ENCODE results near the gene NSD2.

NSD2 gene

DNA sequence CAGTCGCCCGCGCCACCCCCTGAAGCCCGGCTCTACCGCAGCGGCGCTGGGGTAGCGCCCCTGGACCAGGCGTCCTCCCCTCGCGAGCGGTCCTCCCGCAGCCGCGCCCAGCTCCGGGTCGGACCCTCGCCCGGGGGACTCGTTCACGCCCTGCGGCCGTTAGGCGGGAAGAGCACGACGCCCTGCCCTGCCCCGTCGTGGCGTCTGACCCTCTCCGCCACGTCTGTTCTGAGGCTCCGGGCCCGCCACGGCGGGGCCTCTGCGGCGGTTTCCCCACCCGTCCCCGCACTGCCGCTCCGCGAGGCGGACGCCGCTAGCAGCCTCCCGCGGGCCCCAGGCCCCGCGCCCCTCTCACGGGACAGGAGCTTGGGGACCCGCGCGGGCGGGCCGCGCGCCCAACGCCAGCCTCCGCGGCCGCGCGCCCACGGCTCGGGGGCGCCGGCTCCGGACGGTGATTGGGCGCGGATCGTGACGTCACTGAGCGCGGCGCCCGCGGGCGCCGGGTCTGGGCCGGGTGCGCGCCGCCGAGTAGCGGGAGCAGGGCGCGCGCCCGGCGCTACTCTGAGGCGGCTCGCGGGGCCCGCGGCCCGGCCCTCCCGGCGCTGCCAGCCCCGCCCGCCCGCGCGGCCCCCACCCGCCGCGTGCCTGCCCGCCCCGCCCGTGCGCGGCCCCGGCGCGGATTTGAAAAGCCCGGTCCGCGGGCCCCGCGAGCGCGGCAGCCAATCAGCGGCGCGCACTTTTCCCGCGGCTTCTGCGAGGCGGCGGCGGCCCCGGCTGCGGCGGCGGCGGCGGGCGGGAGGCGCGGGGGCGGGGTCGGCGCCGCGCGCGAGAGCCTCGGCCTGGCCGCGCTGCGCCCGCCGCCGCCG is at the start of gene NSD2:
TSS of gene NSD2 (plus strand) at position 816 of the 866 bp plus-strand sequence. CDS start 29,262 bp downstream, outside the sequence.
- Histone ChIP-seq H3K36me3 (ENCODE audit: control insufficient read depth in 2 of 2, insufficient read depth in 1 of 2, low read length in 2 of 2) (no peaks in the 10 kb centered on the region; a peak in 1 of 3 replicates), H3K9me3 (ENCODE audit: control insufficient read depth, insufficient read depth, low read depth, low read length) (no peaks in the 10 kb centered on the region), H3K4me1 (ENCODE audit: control insufficient read depth, insufficient read depth, low read length) (no peaks in the 10 kb centered on the region), H3K4me3 (ENCODE audit: low read depth, low read length) (peak within 1 kb of the TSS; percentile 72), H3K27ac (ENCODE audit: extremely low read depth, low read depth, low read length) (peak within 1 kb of the TSS; percentile 96)
- ChIA-PET POLR2A (interaction anchor here (0.6 to 1.3 kb wide), 4 partner anchors 12 to 150 kb away, joined by 3 to 9 read pairs (median 3); partner anchors contain the start of genes LETM1, TACC3 and TMEM129), CTCF (interaction anchor here (0.9 kb wide), 1 partner anchor 29 kb away, joined by 3 read pairs; no protein-coding TSS in a partner anchor)
- peak; percentile 70 for TF ChIP-seq ZNF341 (tag by site-specific recombination; IDR thresholded peaks at IDR 0.05; ENCODE audit: low read depth)
- peak; percentile 81; the same call in 1 of the 2 replicates for TF ChIP-seq ZNF121 (tag by site-specific recombination; IDR thresholded peaks at IDR 0.05)
- TF ChIP-seq, protein P1, sequence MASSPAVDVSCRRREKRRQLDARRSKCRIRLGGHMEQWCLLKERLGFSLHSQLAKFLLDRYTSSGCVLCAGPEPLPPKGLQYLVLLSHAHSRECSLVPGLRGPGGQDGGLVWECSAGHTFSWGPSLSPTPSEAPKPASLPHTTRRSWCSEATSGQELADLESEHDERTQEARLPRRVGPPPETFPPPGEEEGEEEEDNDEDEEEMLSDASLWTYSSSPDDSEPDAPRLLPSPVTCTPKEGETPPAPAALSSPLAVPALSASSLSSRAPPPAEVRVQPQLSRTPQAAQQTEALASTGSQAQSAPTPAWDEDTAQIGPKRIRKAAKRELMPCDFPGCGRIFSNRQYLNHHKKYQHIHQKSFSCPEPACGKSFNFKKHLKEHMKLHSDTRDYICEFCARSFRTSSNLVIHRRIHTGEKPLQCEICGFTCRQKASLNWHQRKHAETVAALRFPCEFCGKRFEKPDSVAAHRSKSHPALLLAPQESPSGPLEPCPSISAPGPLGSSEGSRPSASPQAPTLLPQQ (tag by site-specific recombination; IDR thresholded peaks at IDR 0.05) = peak; percentile 83
- TF ChIP-seq, protein P2, sequence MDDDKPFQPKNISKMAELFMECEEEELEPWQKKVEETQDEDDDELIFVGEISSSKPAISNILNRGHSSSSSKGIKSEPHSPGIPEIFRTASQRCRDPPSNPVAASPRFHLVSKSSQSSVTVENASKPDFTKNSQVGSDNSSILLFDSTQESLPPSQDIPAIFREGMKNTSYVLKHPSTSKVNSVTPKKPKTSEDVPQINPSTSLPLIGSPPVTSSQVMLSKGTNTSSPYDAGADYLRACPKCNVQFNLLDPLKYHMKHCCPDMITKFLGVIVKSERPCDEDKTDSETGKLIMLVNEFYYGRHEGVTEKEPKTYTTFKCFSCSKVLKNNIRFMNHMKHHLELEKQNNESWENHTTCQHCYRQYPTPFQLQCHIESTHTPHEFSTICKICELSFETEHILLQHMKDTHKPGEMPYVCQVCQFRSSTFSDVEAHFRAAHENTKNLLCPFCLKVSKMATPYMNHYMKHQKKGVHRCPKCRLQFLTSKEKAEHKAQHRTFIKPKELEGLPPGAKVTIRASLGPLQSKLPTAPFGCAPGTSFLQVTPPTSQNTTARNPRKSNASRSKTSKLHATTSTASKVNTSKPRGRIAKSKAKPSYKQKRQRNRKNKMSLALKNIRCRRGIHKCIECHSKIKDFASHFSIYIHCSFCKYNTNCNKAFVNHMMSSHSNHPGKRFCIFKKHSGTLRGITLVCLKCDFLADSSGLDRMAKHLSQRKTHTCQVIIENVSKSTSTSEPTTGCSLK (tag by site-specific recombination; IDR thresholded peaks at IDR 0.05) = no peak
- TF ChIP-seq ZNF660 (tag by site-specific recombination; IDR thresholded peaks at IDR 0.05) = no peak
- no peak for TF ChIP-seq ZNF416 (tag by site-specific recombination; IDR thresholded peaks at IDR 0.05)
- no peak for TF ChIP-seq WT1 (tag by site-specific recombination; IDR thresholded peaks at IDR 0.05)
- no peak for TF ChIP-seq ZNF426 (tag by site-specific recombination; IDR thresholded peaks at IDR 0.05)
- no peak for TF ChIP-seq ZNF248 (tag by site-specific recombination; IDR thresholded peaks at IDR 0.05)
- TF ChIP-seq ZBTB1 (tag by site-specific recombination; IDR thresholded peaks at IDR 0.05) = no peak
- TF ChIP-seq ZNF585B (tag by site-specific recombination; IDR thresholded peaks at IDR 0.05) = no peak
- TF ChIP-seq, protein P3, sequence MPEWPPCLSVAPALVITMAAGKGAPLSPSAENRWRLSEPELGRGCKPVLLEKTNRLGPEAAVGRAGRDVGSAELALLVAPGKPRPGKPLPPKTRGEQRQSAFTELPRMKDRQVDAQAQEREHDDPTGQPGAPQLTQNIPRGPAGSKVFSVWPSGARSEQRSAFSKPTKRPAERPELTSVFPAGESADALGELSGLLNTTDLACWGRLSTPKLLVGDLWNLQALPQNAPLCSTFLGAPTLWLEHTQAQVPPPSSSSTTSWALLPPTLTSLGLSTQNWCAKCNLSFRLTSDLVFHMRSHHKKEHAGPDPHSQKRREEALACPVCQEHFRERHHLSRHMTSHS (tag by site-specific recombination; IDR thresholded peaks at IDR 0.05) = no peak
- 0 out of 2 replicates have a peak, but pooled peaks have one; percentile 21 for TF ChIP-seq ZNF843 (tag by site-specific recombination; IDR thresholded peaks at IDR 0.05)
- TF ChIP-seq, protein P4, sequence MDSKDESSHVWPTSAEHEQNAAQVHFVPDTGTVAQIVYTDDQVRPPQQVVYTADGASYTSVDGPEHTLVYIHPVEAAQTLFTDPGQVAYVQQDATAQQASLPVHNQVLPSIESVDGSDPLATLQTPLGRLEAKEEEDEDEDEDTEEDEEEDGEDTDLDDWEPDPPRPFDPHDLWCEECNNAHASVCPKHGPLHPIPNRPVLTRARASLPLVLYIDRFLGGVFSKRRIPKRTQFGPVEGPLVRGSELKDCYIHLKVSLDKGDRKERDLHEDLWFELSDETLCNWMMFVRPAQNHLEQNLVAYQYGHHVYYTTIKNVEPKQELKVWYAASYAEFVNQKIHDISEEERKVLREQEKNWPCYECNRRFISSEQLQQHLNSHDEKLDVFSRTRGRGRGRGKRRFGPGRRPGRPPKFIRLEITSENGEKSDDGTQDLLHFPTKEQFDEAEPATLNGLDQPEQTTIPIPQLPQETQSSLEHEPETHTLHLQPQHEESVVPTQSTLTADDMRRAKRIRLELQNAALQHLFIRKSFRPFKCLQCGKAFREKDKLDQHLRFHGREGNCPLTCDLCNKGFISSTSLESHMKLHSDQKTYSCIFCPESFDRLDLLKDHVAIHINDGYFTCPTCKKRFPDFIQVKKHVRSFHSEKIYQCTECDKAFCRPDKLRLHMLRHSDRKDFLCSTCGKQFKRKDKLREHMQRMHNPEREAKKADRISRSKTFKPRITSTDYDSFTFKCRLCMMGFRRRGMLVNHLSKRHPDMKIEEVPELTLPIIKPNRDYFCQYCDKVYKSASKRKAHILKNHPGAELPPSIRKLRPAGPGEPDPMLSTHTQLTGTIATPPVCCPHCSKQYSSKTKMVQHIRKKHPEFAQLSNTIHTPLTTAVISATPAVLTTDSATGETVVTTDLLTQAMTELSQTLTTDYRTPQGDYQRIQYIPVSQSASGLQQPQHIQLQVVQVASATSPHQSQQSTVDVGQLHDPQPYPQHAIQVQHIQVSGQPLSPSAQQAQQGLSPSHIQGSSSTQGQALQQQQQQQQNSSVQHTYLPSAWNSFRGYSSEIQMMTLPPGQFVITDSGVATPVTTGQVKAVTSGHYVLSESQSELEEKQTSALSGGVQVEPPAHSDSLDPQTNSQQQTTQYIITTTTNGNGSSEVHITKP (tag by site-specific recombination; IDR thresholded peaks at IDR 0.05) = no peak
- TF ChIP-seq ZNF433 (tag by site-specific recombination; IDR thresholded peaks at IDR 0.05; ENCODE audit: low read depth) = no peak
- TF ChIP-seq ZNF664 (tag by site-specific recombination; IDR thresholded peaks at IDR 0.05) = no peak
- TF ChIP-seq, protein P5, sequence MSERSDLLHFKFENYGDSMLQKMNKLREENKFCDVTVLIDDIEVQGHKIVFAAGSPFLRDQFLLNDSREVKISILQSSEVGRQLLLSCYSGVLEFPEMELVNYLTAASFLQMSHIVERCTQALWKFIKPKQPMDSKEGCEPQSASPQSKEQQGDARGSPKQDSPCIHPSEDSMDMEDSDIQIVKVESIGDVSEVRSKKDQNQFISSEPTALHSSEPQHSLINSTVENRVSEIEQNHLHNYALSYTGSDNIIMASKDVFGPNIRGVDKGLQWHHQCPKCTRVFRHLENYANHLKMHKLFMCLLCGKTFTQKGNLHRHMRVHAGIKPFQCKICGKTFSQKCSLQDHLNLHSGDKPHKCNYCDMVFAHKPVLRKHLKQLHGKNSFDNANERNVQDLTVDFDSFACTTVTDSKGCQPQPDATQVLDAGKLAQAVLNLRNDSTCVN (tag by site-specific recombination; optimal IDR thresholded peaks at IDR 0.05) = peak; percentile 85
- no peak for TF ChIP-seq ZNF529 (tag by site-specific recombination; IDR thresholded peaks at IDR 0.05; ENCODE audit: insufficient replicate concordance)
- TF ChIP-seq ZNF76 (tag by site-specific recombination; IDR thresholded peaks at IDR 0.05; ENCODE audit: borderline replicate concordance, low read depth) = peak; percentile 44; the same call in 1 of the 2 replicates
- peak; percentile 87 for TF ChIP-seq KLF8 (tag by site-specific recombination; IDR thresholded peaks at IDR 0.05)
- TF ChIP-seq HOXD13 (CRISPR knock-in tag; IDR thresholded peaks at IDR 0.05; ENCODE audit: borderline replicate concordance) = no peak
- peak; percentile 53 for TF ChIP-seq GLIS1 (tag by site-specific recombination; IDR thresholded peaks at IDR 0.05)
- TF ChIP-seq, protein P6, sequence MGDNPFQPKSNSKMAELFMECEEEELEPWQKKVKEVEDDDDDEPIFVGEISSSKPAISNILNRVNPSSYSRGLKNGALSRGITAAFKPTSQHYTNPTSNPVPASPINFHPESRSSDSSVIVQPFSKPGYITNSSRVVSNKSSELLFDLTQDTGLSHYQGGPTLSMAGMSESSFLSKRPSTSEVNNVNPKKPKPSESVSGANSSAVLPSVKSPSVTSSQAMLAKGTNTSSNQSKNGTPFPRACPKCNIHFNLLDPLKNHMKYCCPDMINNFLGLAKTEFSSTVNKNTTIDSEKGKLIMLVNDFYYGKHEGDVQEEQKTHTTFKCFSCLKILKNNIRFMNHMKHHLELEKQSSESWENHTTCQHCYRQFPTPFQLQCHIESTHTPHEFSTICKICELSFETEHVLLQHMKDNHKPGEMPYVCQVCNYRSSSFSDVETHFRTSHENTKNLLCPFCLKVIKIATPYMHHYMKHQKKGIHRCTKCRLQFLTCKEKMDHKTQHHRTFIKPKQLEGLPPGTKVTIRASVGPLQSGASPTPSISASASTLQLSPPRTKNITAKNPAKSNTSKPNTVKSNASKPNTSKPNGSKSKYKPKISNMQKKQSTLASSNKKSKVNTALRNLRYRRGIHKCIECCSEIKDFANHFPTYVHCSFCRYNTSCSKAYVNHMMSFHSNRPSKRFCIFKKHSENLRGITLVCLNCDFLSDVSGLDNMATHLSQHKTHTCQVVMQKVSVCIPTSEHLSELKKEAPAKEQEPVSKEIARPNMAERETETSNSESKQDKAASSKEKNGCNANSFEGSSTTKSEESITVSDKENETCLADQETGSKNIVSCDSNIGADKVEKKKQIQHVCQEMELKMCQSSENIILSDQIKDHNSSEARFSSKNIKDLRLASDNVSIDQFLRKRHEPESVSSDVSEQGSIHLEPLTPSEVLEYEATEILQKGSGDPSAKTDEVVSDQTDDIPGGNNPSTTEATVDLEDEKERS (tag by site-specific recombination; IDR thresholded peaks at IDR 0.05) = no peak
- TF ChIP-seq ZNF791 (tag by site-specific recombination; IDR thresholded peaks at IDR 0.05) = no peak
